Measurements from ENCODE around the gene ARRDC3. TPM values are rescaled to one million over a fixed set of nuclear protein-coding genes. Genes with fewer than 3 reads are reported as not detected.

Gene ARRDC3
- total and polyA plus RNA-seq, 9 of the 15 experiments (the other 6 are each of a cell fraction or from before 2014, with no cell fraction given) = 15.3 to 58.1 (median 39.4) TPM

DNA sequence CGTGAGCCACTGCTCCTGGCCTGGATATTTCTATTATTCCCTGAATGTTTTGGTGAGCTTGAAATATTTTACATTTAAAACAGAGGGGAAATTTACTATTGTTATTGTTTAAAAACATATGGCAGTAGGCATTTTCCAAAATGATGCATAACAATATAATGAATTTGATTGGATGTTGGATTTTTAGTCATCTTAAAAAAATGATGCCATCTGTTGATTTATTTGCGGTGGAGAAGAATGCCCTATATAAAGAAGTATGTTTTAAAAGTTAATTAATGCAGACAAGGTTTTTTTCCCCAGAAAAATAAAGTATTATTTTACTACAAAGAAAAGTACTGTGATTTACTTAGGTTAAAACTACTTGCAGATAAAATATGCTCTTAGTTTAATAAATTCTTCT, 33.4 kb upstream of the ARRDC3 start (continued):
- TF ChIP-seq, protein P1, sequence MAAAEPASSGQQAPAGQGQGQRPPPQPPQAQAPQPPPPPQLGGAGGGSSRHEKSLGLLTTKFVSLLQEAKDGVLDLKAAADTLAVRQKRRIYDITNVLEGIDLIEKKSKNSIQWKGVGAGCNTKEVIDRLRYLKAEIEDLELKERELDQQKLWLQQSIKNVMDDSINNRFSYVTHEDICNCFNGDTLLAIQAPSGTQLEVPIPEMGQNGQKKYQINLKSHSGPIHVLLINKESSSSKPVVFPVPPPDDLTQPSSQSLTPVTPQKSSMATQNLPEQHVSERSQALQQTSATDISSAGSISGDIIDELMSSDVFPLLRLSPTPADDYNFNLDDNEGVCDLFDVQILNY (CRISPR knock-in tag; IDR thresholded peaks at IDR 0.05) = no peak
- no peak for TF ChIP-seq ZKSCAN8 (CRISPR knock-in tag; IDR thresholded peaks at IDR 0.05)
- no peak for TF ChIP-seq ZNF586 (CRISPR knock-in tag; conservative IDR thresholded peaks at IDR 0.05)

DNA sequence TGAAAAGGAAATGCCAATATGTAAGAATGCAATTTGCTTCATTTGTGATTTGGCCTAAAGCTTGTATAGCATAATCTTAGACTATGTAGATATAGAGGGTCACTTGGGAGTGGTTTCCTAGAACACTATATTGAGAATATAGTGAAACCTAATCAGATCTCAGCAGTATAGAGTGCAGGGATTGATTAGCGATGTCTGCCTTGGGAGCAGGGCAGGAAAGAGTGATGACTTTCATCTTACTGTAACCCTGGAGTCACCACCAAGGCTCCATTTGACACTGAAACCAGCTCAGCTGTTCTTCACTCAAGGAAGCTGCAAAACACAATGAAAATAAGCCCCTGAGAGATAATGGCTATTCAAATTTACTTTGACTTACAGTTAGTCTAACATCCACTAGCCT, 26.2 kb upstream of the ARRDC3 start:
- no peaks in the 10 kb centered on the region for H3K36me3 ChIP-seq (ENCODE audit: control insufficient read depth, insufficient read depth, low read length)
- H3K9me1 ChIP-seq (ENCODE audit: control insufficient read depth, insufficient read depth, low read length) = no peaks in the 10 kb centered on the region
- FAIRE-seq = no peak
- intact Hi-C loops (cut with micrococcal nuclease) = no loop called here
- in situ Hi-C loops (cut with MboI) = no loop called here
- no peaks in the 10 kb centered on the region for H3K79me2 ChIP-seq (ENCODE audit: control insufficient read depth, insufficient read depth, low read length)
- H3K27me3 ChIP-seq (ENCODE audit: control insufficient read depth in 2 of 2, insufficient read depth in 2 of 2, low read length in 2 of 2) = no peaks in the 10 kb centered on the region
- H3K4me3 ChIP-seq = no peak overlapping the region
- no peak overlapping the region for H3K4me2 ChIP-seq (ENCODE audit: insufficient read depth, low read length)
- ChIA-PET CTCF (ENCODE audit: low intra/inter-chr PET ratio) (no interaction called here), POLR2A (interaction anchor here (0.7 to 1.0 kb wide), 2 partner anchors 13 to 28 kb away, joined by 3 to 4 read pairs; no protein-coding TSS in a partner anchor)
- H2AFZ ChIP-seq (ENCODE audit: low read depth, low read length) = no peak overlapping the region
- peak; percentile 48; the same call in 2 of the 3 replicates for ATAC-seq
- H4K20me1 ChIP-seq (replicated peaks; ENCODE audit: control insufficient read depth, insufficient read depth, low read length) = no peaks in the 10 kb centered on the region
- H3K9ac ChIP-seq (ENCODE audit: insufficient read depth in 1 of 2, low read depth in 2 of 2, low read length in 2 of 2) = no peak overlapping the region
- H3K9me3 ChIP-seq (replicated peaks; ENCODE audit: control insufficient read depth, insufficient read depth, low read depth, low read length) = no peaks in the 10 kb centered on the region
- BruUV-seq (replicated peaks) = no TSS peak
- no peak overlapping the region for H3K27ac ChIP-seq (ENCODE audit: extremely low read depth, low read depth, low read length)
- WGBS (ENCODE audit: insufficient coverage, low coverage, missing lambda C conversion rate) = 59% methylated on average over 1 of the region's 1 CpG
- DNase-seq (ENCODE audit: extremely low read depth in 1 of 4, low spot score in 3 of 4) = no peak
- H3K4me1 ChIP-seq (replicated peaks in 1 of 2; ENCODE audit: control insufficient read depth in 2 of 2, insufficient read depth in 2 of 2, low read length in 2 of 2) = no peaks in the 10 kb centered on the region
- no peak for TF ChIP-seq NFYB (IDR thresholded peaks at IDR 0.05; ENCODE audit: extremely low read depth, insufficient read length)
- no peak for TF ChIP-seq HDAC1 (IDR thresholded peaks at IDR 0.05)
- no peak for TF ChIP-seq BDP1 (IDR thresholded peaks at IDR 0.05; ENCODE audit: insufficient read depth, insufficient read length)
- TF ChIP-seq SREBF2 (CRISPR knock-in tag; IDR thresholded peaks at IDR 0.05) = no peak
- no peak for TF ChIP-seq ZEB2 (IDR thresholded peaks at IDR 0.05)
- no peak for TF ChIP-seq NFRKB (IDR thresholded peaks at IDR 0.05; ENCODE audit: low read depth)
- TF ChIP-seq ZNF23 (CRISPR knock-in tag; IDR thresholded peaks at IDR 0.05) = peak; percentile 84
- TF ChIP-seq, protein P2, sequence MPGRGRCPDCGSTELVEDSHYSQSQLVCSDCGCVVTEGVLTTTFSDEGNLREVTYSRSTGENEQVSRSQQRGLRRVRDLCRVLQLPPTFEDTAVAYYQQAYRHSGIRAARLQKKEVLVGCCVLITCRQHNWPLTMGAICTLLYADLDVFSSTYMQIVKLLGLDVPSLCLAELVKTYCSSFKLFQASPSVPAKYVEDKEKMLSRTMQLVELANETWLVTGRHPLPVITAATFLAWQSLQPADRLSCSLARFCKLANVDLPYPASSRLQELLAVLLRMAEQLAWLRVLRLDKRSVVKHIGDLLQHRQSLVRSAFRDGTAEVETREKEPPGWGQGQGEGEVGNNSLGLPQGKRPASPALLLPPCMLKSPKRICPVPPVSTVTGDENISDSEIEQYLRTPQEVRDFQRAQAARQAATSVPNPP (IDR thresholded peaks at IDR 0.05; ENCODE audit: borderline replicate concordance, insufficient read depth, insufficient read length) = no peak
- TF ChIP-seq, protein P3, sequence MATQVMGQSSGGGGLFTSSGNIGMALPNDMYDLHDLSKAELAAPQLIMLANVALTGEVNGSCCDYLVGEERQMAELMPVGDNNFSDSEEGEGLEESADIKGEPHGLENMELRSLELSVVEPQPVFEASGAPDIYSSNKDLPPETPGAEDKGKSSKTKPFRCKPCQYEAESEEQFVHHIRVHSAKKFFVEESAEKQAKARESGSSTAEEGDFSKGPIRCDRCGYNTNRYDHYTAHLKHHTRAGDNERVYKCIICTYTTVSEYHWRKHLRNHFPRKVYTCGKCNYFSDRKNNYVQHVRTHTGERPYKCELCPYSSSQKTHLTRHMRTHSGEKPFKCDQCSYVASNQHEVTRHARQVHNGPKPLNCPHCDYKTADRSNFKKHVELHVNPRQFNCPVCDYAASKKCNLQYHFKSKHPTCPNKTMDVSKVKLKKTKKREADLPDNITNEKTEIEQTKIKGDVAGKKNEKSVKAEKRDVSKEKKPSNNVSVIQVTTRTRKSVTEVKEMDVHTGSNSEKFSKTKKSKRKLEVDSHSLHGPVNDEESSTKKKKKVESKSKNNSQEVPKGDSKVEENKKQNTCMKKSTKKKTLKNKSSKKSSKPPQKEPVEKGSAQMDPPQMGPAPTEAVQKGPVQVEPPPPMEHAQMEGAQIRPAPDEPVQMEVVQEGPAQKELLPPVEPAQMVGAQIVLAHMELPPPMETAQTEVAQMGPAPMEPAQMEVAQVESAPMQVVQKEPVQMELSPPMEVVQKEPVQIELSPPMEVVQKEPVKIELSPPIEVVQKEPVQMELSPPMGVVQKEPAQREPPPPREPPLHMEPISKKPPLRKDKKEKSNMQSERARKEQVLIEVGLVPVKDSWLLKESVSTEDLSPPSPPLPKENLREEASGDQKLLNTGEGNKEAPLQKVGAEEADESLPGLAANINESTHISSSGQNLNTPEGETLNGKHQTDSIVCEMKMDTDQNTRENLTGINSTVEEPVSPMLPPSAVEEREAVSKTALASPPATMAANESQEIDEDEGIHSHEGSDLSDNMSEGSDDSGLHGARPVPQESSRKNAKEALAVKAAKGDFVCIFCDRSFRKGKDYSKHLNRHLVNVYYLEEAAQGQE (IDR thresholded peaks at IDR 0.05; ENCODE audit: borderline replicate concordance) = 0 out of 2 replicates have a peak, but pooled peaks have one; percentile 9
- TF ChIP-seq, protein P3 (CRISPR knock-in tag; IDR thresholded peaks at IDR 0.05; ENCODE audit: low read depth) = no peak
